Measurements from ENCODE around the gene MACROD2. TPM values are rescaled to one million over a fixed set of nuclear protein-coding genes. Genes with fewer than 3 reads are reported as not detected.

Gene MACROD2
- total RNA-seq, 1 experiment from 2014 or later, result 1.4 TPM

GRCh38 chr20:14488212-14488611, 492.9 kb downstream of the MACROD2 start:
- intact Hi-C loops (cut with micrococcal nuclease; ENCODE audit: unreplicated experiment), result no loop called here
- Histone ChIP-seq H3K27ac (ENCODE audit: low read depth, low read length, poor library complexity, severe bottlenecking) (no peak overlapping the region), H3K9me3 (ENCODE audit: low read depth, low read length, poor library complexity, severe bottlenecking) (no peaks in the 10 kb centered on the region), H3K4me3 (ENCODE audit: low read depth, low read length, poor library complexity, severe bottlenecking) (no peak overlapping the region), H3K4me1 (ENCODE audit: insufficient read depth, low read length, poor library complexity, severe bottlenecking) (no peaks in the 10 kb centered on the region), H3K36me3 (ENCODE audit: insufficient read depth, low read length, poor library complexity, severe bottlenecking) (no peaks in the 10 kb centered on the region), H3K27me3 (replicated peaks; ENCODE audit: insufficient read depth, low read depth, low read length, poor library complexity) (no peaks in the 10 kb centered on the region)
- CTCF ChIA-PET, result no interaction called here
- no TSS peak for BruUV-seq (replicated peaks)
- no peak for DNase-seq (ENCODE audit: low spot score)
- TF ChIP-seq EZH2 (IDR thresholded peaks at IDR 0.05; ENCODE audit: borderline replicate concordance, low read depth, low read length, poor library complexity, severe bottlenecking), result no peak
- TF ChIP-seq CTCF (conservative IDR thresholded peaks at IDR 0.05; ENCODE audit: low read depth, low read length), result no peak
- POLR2A ChIA-PET (ENCODE audit: low non-redundant PET), result interaction anchor here (0.6 kb wide), 1 partner anchor 266 kb away, joined by 3 read pairs; no protein-coding TSS in a partner anchor

- DNase-seq (ENCODE audit: low spot score), result no peak
- H3K4me1 ChIP-seq (ENCODE audit: insufficient read depth, low read length, poor library complexity, severe bottlenecking), result no peaks in the 10 kb centered on the region
- intact Hi-C loops (cut with micrococcal nuclease; ENCODE audit: unreplicated experiment), result no loop called here
- H3K4me3 ChIP-seq (ENCODE audit: low read depth, low read length, poor library complexity, severe bottlenecking), result no peak overlapping the region
- TF ChIP-seq EZH2 (IDR thresholded peaks at IDR 0.05; ENCODE audit: borderline replicate concordance, low read depth, low read length, poor library complexity, severe bottlenecking), result no peak
- no peak for TF ChIP-seq CTCF (conservative IDR thresholded peaks at IDR 0.05; ENCODE audit: low read depth, low read length)
- no peaks in the 10 kb centered on the region for H3K36me3 ChIP-seq (ENCODE audit: insufficient read depth, low read length, poor library complexity, severe bottlenecking)
- BruUV-seq (replicated peaks), result no TSS peak
- POLR2A ChIA-PET (ENCODE audit: low non-redundant PET), result interaction anchor here (0.6 kb wide), 1 partner anchor 267 kb away, joined by 3 read pairs; no protein-coding TSS in a partner anchor
- CTCF ChIA-PET, result no interaction called here
- H3K27ac ChIP-seq (ENCODE audit: low read depth, low read length, poor library complexity, severe bottlenecking), result no peak overlapping the region
- no peaks in the 10 kb centered on the region for H3K9me3 ChIP-seq (ENCODE audit: low read depth, low read length, poor library complexity, severe bottlenecking)
- H3K27me3 ChIP-seq (replicated peaks; ENCODE audit: insufficient read depth, low read depth, low read length, poor library complexity), result no peaks in the 10 kb centered on the region
These were observed 493.6 kb downstream of the MACROD2 start for GRCh38 chr20:14488756-14489479.

GRCh38 chr20:14489544-14489943, 494.2 kb downstream of the MACROD2 start:
- no TSS peak for BruUV-seq (replicated peaks)
- Histone ChIP-seq H3K9me3 (ENCODE audit: low read depth, low read length, poor library complexity, severe bottlenecking) (no peaks in the 10 kb centered on the region), H3K4me1 (ENCODE audit: insufficient read depth, low read length, poor library complexity, severe bottlenecking) (no peaks in the 10 kb centered on the region), H3K4me3 (ENCODE audit: low read depth, low read length, poor library complexity, severe bottlenecking) (no peak overlapping the region), H3K27ac (ENCODE audit: low read depth, low read length, poor library complexity, severe bottlenecking) (no peak overlapping the region), H3K36me3 (ENCODE audit: insufficient read depth, low read length, poor library complexity, severe bottlenecking) (no peaks in the 10 kb centered on the region), H3K27me3 (replicated peaks; ENCODE audit: insufficient read depth, low read depth, low read length, poor library complexity) (no peaks in the 10 kb centered on the region)
- CTCF ChIA-PET, result no interaction called here
- no peak for DNase-seq (ENCODE audit: low spot score)
- intact Hi-C loops (cut with micrococcal nuclease; ENCODE audit: unreplicated experiment), result no loop called here
- TF ChIP-seq CTCF (conservative IDR thresholded peaks at IDR 0.05; ENCODE audit: low read depth, low read length) (no peak), EZH2 (IDR thresholded peaks at IDR 0.05; ENCODE audit: borderline replicate concordance, low read depth, low read length, poor library complexity, severe bottlenecking) (no peak)
- POLR2A ChIA-PET (ENCODE audit: low non-redundant PET), result no interaction called here
